ENCODE data around the gene TYW5. TPM values are rescaled to one million over a fixed set of nuclear protein-coding genes. Genes with fewer than 3 reads are reported as not detected.

TYW5 gene
- total RNA-seq, 1 experiment from 2014 or later: 9.0 TPM

- H3K9me3 ChIP-seq (ENCODE audit: low read length): no peaks in the 10 kb centered on the region
- no peak overlapping the region for H3K4me2 ChIP-seq (ENCODE audit: low read length)
- H3K4me1 ChIP-seq (ENCODE audit: insufficient read depth, low read length): no peaks in the 10 kb centered on the region
- H3K36me3 ChIP-seq (ENCODE audit: low read depth, low read length): peaks cover 31% of the 10 kb centered on the region
- H3K9me2 ChIP-seq (replicated peaks; ENCODE audit: low read length): no peaks in the 10 kb centered on the region
- no peaks in the 10 kb centered on the region for H3F3A ChIP-seq (ENCODE audit: low read length, unreplicated experiment)
- BruUV-seq (replicated peaks): no TSS peak
- H3K27me3 ChIP-seq (ENCODE audit: low read length): no peaks in the 10 kb centered on the region
- no peak overlapping the region for H2AFZ ChIP-seq (ENCODE audit: low read length)
- peaks cover 3% of the 10 kb centered on the region; the same call in 1 of the 2 replicates for H3K79me2 ChIP-seq (ENCODE audit: low read length)
- H3K4me3 ChIP-seq (ENCODE audit: low read length): no peak overlapping the region
- no peaks in the 10 kb centered on the region for H4K20me1 ChIP-seq (ENCODE audit: low read length)
- CTCF ChIA-PET: no interaction called here
- no peak for TF ChIP-seq CTCF (conservative IDR thresholded peaks at IDR 0.05; ENCODE audit: low read depth, low read length)
- TF ChIP-seq EZH2 (IDR thresholded peaks at IDR 0.05; ENCODE audit: low read length, unreplicated experiment): no peak
- TF ChIP-seq EZH2phosphoT487 (IDR thresholded peaks at IDR 0.05; ENCODE audit: borderline replicate concordance, low read length): no peak
- POLR2A ChIA-PET (ENCODE audit: unreplicated experiment): no interaction called here
- no peak overlapping the region for H3K9ac ChIP-seq (ENCODE audit: low read length)
- H3K27ac ChIP-seq (ENCODE audit: low read length): no peak overlapping the region
- intact Hi-C loops (cut with micrococcal nuclease): no loop called here
- DNase-seq: no peak
- no peak for ATAC-seq
Observed at GRCh38 chr2:199933466-199933865, 21.8 kb downstream of the TYW5 start.

- no peaks in the 10 kb centered on the region for H3K27me3 ChIP-seq (ENCODE audit: low read length)
- H4K20me1 ChIP-seq (ENCODE audit: low read length): no peaks in the 10 kb centered on the region
- H3F3A ChIP-seq (ENCODE audit: low read length, unreplicated experiment): no peaks in the 10 kb centered on the region
- intact Hi-C loops (cut with micrococcal nuclease): no loop called here
- CTCF ChIA-PET: no interaction called here
- no peak overlapping the region for H3K4me3 ChIP-seq (ENCODE audit: low read length)
- DNase-seq (no peak), ATAC-seq (no peak)
- no peak overlapping the region for H3K4me2 ChIP-seq (ENCODE audit: low read length)
- peaks cover 35% of the 10 kb centered on the region for H3K36me3 ChIP-seq (ENCODE audit: low read depth, low read length)
- no peak overlapping the region for H3K27ac ChIP-seq (ENCODE audit: low read length)
- no peak overlapping the region for H3K9ac ChIP-seq (ENCODE audit: low read length)
- H3K9me3 ChIP-seq (ENCODE audit: low read length): no peaks in the 10 kb centered on the region
- no peak overlapping the region for H2AFZ ChIP-seq (ENCODE audit: low read length)
- H3K9me2 ChIP-seq (replicated peaks; ENCODE audit: low read length): no peaks in the 10 kb centered on the region
- no peak for TF ChIP-seq EZH2 (IDR thresholded peaks at IDR 0.05; ENCODE audit: low read length, unreplicated experiment)
- no peak for TF ChIP-seq CTCF (conservative IDR thresholded peaks at IDR 0.05; ENCODE audit: low read depth, low read length)
- no peak for TF ChIP-seq EZH2phosphoT487 (IDR thresholded peaks at IDR 0.05; ENCODE audit: borderline replicate concordance, low read length)
- no TSS peak for BruUV-seq (replicated peaks)
- H3K4me1 ChIP-seq (ENCODE audit: insufficient read depth, low read length): no peaks in the 10 kb centered on the region
- peaks cover 7% of the 10 kb centered on the region; the same call in 1 of the 2 replicates for H3K79me2 ChIP-seq (ENCODE audit: low read length)
- POLR2A ChIA-PET (ENCODE audit: unreplicated experiment): no interaction called here
Observed at GRCh38 chr2:199932312-199932855, 22.9 kb downstream of the TYW5 start.

GRCh38 chr2:199929262-199929661, 26.0 kb downstream of the TYW5 start:
- TF ChIP-seq EZH2 (IDR thresholded peaks at IDR 0.05; ENCODE audit: low read length, unreplicated experiment) (no peak), CTCF (conservative IDR thresholded peaks at IDR 0.05; ENCODE audit: low read depth, low read length) (no peak), EZH2phosphoT487 (IDR thresholded peaks at IDR 0.05; ENCODE audit: borderline replicate concordance, low read length) (no peak)
- ATAC-seq (no peak), DNase-seq (no peak)
- intact Hi-C loops (cut with micrococcal nuclease): no loop called here
- BruUV-seq (replicated peaks): no TSS peak
- H3K79me2 ChIP-seq (ENCODE audit: low read length): peaks cover 36% of the 10 kb centered on the region
- H3K27me3 ChIP-seq (ENCODE audit: low read length): no peaks in the 10 kb centered on the region
- H4K20me1 ChIP-seq (ENCODE audit: low read length): peaks cover 3% of the 10 kb centered on the region
- H3K27ac ChIP-seq (ENCODE audit: low read length): no peak overlapping the region
- H3K4me2 ChIP-seq (ENCODE audit: low read length): no peak overlapping the region
- H3K4me3 ChIP-seq (ENCODE audit: low read length): no peak overlapping the region
- peaks cover 2% of the 10 kb centered on the region for H3K4me1 ChIP-seq (ENCODE audit: insufficient read depth, low read length)
- no peak overlapping the region for H3K9ac ChIP-seq (ENCODE audit: low read length)
- ChIA-PET CTCF (no interaction called here), POLR2A (ENCODE audit: unreplicated experiment) (no interaction called here)
- H3K9me2 ChIP-seq (replicated peaks; ENCODE audit: low read length): no peaks in the 10 kb centered on the region
- no peak overlapping the region for H2AFZ ChIP-seq (ENCODE audit: low read length)
- H3F3A ChIP-seq (ENCODE audit: low read length, unreplicated experiment): no peaks in the 10 kb centered on the region
- H3K9me3 ChIP-seq (ENCODE audit: low read length): no peaks in the 10 kb centered on the region
- H3K36me3 ChIP-seq (ENCODE audit: low read depth, low read length): peaks cover 38% of the 10 kb centered on the region

All from PC-3 (cell line).